Glomerular visceral epithelial cell (primary cell): Measurements from ENCODE around the gene BTBD2.
A peak's percentile ranks its signal among the peaks of the same experiment; 100 is the strongest.

Experiments
- DNase-seq: peaks from one replicate; pipeline ENCODE4 v3.0.0-alpha.2; 2016; ENCODE audit errors: extremely low spot score

BTBD2 gene

GRCh38 chr19:2050991-2051772 is 35.7 kb upstream of the BTBD2 start, which contains the start of gene MKNK2:
Gene MKNK2 (minus strand): TSS chr19:2051244. CDS start chr19:2050851, 393 bp downstream.
- peak; percentile 92 for DNase-seq

- no peak for DNase-seq
Measured at GRCh38 chr19:2050349-2050990, 35.0 kb upstream of the BTBD2 start.

DNA sequence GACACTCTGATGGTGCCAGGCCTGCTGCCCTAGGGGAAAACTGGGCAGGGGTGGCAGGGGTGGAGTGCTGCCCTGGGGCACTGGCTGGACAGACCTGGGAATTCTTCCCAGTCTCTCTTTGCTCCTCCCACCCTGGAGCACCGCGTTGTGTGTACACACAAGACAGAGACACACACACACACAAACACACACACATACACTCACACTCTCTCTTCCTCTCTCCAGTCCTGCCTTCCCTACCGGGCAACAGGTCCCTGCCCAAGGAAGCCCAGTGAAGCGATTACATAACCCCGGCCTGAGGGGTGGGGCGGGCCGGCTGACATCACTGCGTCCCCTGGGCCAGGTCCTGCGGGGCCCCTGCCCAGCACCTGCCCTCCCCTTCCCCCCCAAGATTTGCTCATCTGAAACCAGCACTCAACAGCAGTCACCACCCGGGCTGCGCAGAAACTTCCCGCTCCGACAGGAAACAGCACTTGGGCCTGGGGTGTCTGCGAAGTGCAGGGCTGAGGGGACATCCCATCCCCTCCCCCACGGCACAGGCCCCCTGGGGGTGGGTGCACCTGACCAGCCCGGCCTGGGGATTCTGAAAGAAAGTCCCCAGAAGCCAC is 34.3 kb upstream of the BTBD2 start:
- DNase-seq, result peak; percentile 91

GRCh38 chr19:2048959-2049740 is 33.6 kb upstream of the BTBD2 start:
- DNase-seq, result no peak

GRCh38 chr19:2048104-2048958 is 32.8 kb upstream of the BTBD2 start:
- no peak for DNase-seq

DNA sequence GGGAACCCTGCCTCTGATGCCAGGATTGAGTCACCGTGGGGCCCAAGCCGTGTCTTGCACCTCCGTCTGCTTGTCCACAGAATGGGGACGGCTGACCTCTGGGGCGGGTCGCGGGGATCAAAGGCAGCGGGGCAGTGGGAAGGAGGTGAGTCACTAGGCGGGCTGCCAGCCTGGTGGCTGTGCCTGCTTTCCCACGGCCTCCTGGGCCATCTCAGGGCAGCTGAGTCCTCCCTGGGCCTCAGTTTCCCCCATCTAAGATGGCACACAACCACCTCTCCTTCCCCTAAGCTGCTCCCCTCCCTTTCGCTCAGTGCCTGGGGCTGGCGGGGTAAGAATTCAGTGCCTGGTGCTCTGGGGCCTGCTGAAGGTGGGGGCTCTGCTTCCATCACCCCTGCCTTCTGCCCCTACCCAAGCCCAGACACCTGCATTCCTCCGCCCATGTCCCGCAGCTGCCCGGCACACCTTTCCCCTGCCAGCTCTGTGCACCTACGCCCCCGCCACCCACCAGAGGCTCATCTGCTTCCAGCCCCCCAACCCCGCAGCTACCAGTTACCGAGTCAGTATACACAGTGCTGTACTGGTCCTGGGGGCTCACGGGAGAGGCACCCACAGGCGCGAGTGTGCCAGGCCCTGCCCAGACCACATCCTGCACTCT is 32.1 kb upstream of the BTBD2 start:
- DNase-seq, result peak; percentile 81

GRCh38 chr19:2047076-2047448 is 31.5 kb upstream of the BTBD2 start:
- DNase-seq, result no peak

GRCh38 chr19:2046046-2046907 is 30.8 kb upstream of the BTBD2 start:
- no peak for DNase-seq

GRCh38 chr19:2045501-2046045 is 30.1 kb upstream of the BTBD2 start:
- DNase-seq, result no peak

DNA sequence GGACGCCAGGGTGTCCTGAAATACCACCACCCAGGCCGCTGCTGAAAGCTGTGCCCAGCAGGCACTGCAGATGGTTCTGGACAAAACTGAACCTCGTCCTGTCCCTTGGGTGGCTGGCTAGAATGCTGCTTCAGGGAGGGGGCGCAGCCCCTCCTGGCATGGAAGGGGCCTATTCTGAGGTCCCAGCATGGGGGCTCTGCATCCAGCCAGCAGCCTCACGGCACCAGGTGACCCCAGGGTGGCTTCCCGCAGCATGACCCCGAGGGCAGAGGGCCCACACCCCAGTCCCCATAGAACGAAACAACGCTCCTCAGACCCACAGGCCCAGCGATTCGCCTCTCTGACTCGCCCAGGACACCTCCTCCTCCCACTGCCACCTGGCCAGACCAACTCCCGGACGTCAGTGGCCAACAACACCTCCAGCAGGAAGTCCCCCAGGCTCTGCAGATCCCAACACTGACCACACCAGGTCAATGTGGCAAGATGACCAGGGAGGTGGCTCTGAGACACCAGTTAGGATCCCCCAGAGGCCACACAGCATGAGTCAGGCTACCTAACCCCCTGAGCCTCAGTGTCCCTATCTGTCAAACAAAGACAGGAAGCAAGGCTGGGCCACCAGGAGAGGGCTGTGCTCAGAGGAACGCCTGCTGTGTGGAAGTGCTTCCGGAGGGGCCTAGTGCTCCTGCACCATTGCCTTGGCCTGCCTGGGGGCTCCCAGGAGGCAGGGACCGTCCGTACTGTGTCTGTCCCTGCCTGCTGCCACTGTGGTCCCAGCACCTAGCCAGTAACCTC is 29.4 kb upstream of the BTBD2 start:
- DNase-seq, result no peak

GRCh38 chr19:2043961-2044708 is 28.6 kb upstream of the BTBD2 start:
- no peak for DNase-seq

GRCh38 chr19:2043251-2043641 is 27.7 kb upstream of the BTBD2 start:
- DNase-seq, result no peak

GRCh38 chr19:2042485-2043250 is 27.2 kb upstream of the BTBD2 start:
- DNase-seq, result no peak

GRCh38 chr19:2041683-2042484 is 26.4 kb upstream of the BTBD2 start:
- DNase-seq, result peak; percentile 94

GRCh38 chr19:2041433-2041682 is 25.8 kb upstream of the BTBD2 start:
- DNase-seq, result no peak

- DNase-seq, result no peak
Measured at GRCh38 chr19:2040647-2041432, 25.3 kb upstream of the BTBD2 start.
